Measurements from ENCODE around the gene RSPH3.
"Not testable (repeated sequence)": the region's sequence is repeated elsewhere in the genome, so short reads cannot be mapped to it uniquely, and the experiment has no call there.

The RSPH3 gene, protein sequence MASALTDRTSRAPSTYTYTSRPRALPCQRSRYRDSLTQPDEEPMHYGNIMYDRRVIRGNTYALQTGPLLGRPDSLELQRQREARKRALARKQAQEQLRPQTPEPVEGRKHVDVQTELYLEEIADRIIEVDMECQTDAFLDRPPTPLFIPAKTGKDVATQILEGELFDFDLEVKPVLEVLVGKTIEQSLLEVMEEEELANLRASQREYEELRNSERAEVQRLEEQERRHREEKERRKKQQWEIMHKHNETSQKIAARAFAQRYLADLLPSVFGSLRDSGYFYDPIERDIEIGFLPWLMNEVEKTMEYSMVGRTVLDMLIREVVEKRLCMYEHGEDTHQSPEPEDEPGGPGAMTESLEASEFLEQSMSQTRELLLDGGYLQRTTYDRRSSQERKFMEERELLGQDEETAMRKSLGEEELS

DNA sequence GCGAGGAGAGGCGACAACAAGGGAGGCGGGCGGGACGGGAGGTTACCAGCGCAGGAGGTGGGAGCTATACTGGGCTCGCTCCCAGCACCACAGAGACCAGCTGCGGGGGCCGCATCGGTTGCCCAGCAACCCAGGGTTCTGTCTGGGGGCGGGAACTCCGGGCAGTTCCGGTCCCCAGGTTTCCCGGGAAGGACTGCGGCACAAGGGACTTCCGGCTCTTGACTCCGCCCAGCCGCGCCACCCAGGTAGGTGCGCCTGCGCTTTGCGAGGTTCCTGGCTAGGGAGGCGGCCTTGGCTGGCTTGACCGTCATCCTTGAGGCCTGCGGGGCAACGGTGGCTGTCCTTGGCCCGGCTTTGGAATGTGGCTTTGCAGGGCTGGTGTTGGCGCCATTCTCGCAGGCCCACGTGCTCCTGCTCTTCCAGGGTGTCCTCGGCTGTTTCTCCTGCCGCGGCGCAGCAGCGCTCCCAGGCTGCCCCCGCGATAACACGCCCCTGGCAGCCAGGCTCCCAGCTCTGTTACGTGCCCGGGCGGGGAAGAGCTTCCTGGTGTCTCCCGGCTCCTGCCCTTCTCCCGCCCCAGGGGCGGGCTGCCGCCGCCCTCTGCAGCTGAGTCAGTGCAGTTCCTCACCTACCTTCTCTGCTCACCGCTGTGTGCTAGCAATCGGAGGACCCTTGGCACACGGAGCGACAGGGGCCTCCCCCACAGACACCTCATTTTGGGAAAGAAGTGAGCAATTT lies at the start of gene RSPH3:
TSS of gene RSPH3 (minus strand) at position 537 of the 738 bp plus-strand sequence. CDS start 652 bp downstream, outside the sequence.
- peak; percentile 88 to 92 for DNase-seq

DNA sequence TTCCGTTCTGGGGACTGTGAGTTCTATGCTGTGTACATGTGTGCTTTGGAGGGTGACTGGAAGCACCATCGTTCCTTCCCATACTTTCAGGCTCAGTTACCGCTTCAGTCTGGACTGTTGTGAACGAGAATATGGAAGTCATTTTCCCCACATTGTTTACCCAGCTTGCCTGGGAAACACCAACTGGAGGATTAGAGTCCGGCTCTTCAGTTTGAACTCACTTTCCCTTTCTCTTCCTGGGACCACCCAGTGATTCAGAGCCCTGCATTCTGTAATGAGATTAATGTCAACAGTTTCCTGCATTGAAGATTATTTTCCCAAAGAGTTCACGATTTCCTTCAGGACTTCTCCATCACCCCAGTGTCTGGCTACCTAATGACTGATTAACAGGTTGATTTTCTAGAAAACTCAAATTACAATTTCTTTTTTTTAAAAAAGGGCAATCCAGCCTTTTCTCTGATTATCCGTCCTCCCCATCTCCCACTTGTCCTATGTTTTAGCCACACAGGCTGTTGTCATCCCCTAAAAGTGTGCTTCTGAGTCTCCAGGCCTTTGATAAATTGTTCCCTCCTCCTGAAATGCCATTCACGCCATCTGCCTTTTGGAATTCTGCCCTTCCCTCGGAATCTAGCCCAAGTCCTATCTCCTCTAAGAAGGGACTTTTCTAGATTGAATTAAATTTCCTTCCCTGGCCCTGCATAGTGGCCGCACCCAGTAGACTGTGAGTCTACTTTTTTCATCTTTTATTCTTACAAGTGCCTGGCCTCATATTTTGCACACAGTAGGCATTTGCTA lies 48.1 kb upstream of the RSPH3 start:
- DNase-seq, result no peak

DNA sequence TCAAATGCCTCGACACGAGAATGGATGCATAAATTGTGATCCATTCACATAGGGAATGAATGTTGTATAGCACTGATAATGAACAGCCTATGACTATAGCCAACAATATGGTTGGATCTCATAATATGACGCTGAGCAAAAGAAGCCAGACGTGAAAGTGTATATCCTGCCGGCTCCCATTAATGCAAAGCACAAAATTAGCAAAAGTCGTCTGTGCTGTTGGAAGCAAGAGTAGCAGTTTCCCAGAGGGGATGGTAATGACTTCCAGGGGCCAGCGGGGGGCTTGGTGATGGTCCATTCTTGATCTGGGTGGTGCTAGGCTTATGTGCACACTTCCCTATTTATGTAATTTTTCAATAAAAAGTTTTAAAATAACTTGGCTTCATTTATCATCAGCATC lies 45.8 kb upstream of the RSPH3 start:
- DNase-seq, result no peak

DNA sequence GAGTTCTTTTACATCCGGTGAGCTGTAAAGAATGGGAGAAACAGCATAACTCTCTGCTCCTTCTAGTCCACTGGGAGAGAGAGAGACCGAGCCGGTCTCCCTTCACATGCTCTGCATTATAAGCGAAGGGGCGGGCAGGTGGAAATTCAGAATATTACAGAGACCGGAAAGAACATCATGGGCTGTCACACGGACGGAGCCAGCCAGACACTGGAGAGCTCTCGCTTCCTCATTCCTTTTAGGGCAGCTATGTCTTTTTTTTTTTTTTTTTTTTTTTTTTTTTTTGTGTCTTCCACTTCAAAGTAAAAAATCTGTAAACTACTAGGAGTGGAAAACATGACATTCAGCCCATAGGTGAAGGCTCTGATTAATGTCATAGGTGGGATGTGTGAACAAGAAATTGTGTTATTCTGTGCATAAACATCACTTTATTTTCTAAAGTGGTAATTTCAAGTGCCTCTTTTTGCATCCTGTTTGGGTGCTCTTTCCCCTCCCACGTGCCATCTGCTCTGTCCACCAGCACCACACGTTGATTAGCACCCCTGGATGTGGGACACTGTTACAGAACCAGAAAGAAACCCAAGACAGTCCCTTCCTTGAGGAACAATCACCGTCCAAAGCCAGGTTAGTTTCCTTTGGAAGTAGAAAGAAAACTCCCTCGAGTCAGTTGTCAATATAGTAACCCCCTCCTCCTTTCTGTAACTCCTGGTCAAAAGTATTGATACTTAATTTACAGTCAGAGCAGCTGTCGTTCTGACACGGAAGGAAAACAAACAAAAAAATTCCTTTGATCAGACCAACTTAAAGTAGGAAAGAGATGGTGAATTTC lies 45.1 kb upstream of the RSPH3 start, which contains the start of gene TAGAP:
TSS of gene TAGAP (minus strand) at position 93 of the 829 bp plus-strand sequence. CDS start 845 bp downstream, outside the sequence.
- peak; percentile 85 to 90 for DNase-seq

DNA sequence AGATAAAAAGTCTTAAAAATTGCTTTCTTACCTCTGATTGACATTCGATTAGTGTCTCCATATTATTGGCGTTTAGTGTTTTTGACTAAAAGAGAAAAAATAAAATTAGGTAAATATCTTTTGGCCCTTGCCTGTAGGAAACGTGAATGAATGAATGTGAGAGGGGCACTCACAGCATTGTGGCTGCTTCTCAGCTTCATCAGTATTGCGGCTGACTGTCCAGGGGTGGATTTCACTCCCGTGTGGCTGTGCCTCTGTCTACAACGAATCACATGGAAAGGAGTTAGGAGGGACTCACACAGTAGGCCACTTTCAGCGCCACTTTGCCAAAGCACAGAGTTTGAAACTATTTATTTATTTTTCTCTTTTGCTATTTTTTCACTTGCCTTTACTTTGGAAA lies 43.9 kb upstream of the RSPH3 start:
- DNase-seq, result no peak

DNA sequence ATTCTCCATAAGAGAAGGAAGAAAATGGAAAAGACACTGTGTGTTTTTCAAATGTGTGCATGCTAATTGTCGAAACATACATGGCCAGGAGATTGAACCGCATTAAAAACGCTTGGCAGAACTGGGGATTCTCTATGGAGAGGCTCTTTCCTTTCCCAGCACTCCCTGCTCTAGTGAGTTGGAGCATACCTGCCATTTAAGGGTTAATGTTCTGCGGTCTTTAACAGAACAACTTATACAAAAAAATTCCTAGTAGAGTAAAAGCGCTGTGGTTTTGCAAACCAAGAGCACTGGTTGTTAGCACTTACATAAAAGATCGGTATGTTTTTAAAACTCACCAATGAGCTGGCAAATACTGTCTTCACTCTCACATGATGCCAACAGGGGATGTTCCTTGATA lies 43.2 kb upstream of the RSPH3 start:
- DNase-seq, result no peak

DNA sequence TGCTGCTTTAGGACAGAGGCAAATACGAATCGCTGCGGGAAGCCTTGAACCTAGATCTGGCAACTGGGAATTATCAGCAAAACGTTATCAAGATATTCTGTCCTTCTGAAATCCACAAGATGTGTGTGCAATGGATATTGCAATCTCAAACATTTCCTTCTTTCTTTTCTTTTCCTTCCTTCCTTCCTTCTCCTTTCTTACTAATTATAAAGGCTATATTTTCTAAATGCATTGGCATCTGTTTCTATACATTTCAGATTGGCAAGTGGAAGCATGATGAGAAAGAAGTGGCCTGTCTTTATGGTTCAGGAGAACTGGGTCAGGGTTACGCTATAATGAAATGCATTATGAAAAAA lies 42.8 kb upstream of the RSPH3 start:
- DNase-seq, result no peak

DNA sequence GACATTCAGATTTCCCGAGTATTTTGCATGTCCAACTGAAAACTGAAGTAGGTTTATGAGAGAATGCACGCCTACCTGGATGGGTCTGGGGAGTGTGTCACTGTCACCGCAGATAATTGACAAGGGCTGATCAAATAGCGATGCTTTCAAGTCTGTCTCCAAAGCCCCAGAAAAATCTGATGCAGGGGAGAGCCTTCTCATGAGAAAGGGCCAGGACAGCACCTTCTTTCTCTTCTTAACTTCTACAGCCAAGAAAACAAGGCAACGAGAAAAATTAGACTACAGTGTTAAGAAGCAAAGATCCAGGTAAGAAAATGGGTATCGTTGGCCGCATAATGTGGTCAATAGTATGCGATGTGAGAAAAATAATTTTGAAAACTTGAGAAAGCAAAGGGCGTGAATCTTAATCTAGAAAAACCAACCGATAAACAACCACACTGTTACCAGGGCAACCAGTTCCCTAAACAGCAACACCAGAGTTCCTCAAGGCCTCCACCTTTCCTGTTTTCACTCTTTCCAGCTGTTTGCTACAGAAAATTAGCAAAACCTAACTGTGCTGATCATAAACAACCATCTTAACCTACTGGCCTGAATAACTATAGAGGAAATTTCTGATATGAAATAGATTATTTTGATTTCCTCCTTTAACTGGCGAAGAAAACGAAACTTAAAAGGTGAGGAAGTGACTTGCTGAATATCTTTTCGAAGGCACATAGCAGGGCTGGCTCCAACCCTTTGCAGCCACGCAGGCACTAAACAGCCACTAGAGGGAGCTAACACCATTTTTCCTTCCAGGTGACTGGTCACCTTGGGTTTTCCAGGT lies 42.2 kb upstream of the RSPH3 start:
- peak; percentile 71 to 73 for DNase-seq

DNA sequence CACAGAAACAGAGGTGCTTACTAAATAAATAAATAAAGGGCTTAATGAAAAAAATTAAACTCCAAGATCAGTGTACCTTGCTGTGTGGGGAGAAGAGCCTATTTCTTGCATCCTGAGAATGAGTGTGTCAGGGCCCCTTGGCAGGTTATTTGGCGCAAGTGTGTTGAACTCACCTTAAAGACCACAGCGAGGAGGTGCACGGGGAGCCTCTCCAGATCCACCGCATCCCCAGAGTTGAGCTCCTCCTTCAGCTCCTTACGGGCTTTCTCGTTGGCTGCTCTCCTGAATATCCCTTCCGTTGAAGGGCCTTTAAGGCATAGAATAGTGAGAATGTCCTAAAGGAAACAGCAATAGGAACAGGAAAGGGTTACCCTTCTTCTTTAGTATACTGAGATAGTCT lies 41.2 kb upstream of the RSPH3 start:
- no peak for DNase-seq

DNA sequence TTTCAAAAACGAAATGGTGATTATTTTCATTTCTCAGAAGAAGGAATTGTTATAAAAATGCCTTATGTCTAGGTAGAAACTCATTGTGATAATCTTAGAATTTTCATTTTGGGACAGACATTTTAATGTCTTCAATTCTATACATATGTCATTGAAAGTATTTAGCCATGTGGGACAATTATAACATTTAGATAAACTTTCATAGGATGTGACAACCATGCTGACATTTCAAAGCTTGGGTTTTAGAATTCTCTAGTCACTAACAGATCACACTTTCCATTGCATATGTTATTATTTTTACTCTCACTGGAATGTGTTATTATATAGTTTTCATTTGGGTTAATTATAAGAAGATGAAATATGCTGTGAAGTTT lies 39.9 kb upstream of the RSPH3 start:
- DNase-seq, result no peak

DNA sequence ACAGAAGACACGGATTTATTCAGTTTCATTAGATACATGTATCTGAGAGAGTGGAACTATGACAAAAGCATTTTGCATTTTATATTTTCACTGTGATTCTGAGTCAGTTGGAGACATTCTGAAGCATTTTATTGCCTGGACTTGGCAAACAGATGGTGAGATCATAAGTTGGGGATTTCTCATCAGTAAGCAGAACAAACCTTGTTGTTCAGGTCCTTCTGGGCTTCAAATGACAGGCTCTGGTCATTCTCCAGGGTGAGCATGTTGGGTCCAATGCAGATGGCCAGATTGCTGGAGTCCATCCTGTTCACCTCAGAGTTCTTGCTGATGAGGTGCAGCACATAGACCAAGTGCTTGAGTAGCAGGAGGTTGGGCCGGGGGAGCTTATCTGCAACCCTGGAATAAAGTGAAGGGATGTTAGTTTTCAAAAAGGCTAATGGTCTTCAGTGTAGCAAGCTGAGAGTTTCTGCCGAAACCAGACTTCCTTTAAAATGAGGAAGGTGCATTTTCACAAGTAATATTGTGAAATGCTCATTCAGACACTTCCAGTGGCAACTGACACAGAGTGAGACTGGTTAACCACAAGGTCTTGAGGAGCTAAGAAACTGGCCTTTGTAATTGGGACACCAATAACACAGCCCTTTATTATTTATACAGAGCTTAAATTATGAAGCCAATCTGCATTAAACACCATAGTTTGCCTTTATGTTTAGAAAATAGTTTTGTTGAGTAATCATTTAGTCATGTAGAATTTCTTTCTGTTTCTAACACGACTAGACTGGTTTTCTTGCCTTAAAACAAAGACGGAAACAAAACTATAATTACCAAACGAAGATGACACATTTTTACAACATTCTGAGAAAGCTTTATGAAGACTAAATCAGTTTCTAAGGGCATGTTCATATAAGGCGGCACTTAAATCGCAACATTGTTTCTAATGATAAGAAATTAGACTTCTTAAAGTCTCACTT lies 39.2 kb upstream of the RSPH3 start:
- peak in 1 of 2 donors; percentile 7 for DNase-seq

DNA sequence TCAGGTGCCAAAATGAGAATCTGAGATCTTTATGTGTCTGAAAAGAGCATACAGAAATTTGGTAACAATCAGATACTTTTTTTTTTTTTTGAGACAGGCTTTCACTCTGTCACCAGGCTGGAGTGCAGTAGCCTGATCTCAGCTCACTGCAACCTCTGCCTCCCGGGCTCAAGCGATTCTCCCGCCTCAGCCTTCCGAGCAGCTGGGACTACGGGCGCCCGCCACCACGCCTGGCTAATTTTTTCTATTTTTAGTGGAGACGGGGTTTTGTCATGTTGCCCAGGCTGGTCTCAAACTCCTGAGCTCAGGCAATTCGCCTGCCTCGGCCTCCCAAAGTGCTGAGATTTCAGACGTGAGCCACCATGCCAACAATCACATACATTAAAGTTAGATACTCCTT lies 38.3 kb upstream of the RSPH3 start:
- not testable (repeated sequence) for DNase-seq

DNA sequence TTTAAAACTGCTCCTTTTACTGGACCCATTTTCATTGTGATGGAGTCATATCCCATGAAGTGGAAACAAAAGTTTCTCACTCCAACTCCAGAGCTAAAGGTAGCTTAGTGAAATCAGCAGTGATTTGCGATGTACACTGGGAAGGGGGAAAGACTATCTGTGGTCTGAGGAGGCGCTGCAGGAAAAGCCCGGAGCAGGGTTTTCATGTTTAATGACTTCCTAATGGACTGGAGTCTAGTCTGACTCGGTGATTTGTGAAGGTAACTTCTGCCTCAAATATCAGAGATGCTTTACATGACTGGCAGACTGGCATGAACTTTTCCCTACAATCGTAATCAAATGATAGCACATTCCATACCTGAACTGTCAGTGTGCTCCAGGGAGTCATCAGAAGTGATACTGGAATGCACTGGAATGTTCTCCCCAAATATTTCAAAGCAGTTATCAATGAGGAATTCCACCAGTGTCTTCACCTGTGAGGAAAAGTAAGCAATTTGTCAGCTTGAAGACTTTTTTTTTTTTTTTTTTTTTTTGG lies 37.8 kb upstream of the RSPH3 start:
- no peak for DNase-seq

DNA sequence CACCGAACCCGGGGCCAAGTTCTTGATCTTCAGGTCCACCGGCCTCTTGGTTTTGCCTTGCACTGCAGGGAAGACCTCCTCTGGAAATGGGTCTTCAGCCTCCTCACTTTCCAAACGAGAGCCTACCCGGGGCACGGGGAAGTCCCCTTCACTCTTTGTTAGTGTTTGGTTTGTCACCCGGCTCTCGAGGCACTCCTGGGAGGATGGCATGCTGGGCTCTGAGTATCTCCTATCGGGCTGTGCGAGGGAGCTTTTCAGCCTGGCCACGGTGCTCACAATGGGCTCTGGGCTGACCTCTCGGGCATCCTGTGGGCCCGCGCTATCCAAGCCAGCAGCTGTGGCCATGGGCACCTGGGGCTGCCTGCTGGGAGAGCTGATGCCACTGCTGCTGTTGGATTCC lies 36.7 kb upstream of the RSPH3 start:
- DNase-seq, result no peak

DNA sequence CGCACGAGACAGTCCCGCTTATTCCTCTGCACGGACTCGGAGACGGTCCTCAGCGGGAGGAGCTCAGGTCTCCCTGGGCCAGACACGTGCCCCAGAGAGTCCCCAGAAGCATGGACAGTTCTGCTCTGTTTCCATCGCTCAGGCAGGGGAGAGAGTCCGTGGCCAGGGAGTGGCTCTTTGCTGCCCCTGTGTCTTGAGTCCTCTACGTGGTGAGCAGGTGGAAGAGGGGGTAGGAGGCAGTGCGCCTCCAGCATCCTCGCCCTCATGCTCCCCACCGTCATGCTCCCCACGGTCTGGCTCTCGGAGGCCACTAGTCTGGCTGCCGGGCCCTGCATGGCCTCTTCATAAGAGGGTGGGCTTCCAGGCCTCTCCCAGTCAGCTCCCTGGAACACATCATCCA lies 35.9 kb upstream of the RSPH3 start:
- DNase-seq, result no peak

DNA sequence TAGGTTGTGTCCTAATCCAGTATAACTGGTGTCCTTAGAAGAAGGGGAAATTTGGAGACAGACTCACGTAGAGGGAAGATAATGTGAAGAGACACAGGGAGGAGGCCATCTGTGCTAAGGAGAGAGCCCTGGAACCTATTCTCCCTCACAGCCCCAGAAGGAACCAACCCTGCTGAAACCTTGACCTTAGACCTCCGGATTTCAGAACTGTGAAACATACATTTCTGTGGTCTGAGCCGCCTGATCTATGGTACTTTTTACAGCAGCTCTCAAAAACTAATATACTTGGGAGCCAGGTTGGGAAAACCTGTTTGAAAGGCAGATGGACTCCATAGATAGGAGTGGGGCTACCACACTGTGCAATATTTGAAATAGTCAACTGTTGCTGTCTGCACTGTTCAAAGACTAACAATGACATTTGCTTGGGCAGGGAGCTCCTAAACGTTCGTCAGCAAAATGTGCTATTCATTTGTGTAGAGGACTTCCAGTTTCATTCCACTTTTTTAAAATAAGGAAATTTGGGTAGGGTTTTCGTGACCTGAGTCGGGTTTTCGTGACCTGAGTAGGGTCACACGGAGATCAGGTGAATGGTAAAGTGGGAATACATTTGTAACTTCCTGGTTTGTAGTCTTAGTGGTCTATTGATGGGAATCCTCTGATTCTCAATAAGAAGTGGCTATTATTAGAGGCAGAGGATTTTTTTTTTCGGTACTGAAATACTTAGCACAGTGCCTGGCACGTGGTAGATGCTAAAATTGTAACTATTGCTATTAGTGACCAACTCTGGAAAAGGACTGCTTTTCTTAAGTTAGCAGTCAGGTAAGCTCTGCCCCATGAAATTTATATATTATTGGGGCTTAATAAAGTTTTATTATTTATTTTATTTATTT lies 33.4 kb upstream of the RSPH3 start:
- no peak for DNase-seq

DNA sequence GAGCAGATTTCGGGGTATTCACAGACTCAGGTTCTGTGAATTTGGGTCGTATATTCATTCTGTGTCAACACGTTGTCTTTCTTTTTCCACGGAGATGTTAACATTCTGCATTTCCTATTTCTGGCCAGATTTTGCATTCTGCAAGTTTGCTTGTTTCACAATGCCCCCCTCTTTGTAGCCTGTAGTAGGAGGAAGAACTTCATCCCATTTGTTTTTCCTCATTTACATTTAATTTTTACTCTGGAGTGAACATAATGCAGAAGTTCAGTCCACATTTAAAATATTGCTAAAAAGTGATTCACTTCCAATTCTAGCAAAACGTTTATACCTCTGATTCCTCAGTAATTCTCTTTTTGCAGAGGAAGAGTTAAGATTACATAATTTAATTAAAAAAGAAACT lies 31.8 kb upstream of the RSPH3 start:
- DNase-seq, result no peak

DNA sequence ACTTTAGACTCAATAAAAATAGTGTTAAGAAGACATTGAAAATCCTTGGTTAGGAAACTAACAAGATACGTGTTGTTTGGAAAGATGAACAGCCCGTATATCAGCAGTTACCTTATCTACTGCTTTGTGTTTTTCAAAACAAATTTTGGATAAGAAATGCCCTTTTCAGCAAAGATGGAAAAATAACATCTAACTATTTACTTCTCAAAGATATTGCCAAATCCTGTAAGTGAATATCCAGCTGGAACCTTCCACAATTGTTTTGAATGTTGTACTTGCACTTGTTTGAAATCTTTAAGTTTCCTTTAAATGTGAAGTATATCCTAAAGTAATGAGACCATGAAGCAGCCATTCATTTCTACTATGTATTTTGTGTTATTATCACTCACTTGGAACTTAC lies 30.2 kb upstream of the RSPH3 start:
- DNase-seq, result no peak

DNA sequence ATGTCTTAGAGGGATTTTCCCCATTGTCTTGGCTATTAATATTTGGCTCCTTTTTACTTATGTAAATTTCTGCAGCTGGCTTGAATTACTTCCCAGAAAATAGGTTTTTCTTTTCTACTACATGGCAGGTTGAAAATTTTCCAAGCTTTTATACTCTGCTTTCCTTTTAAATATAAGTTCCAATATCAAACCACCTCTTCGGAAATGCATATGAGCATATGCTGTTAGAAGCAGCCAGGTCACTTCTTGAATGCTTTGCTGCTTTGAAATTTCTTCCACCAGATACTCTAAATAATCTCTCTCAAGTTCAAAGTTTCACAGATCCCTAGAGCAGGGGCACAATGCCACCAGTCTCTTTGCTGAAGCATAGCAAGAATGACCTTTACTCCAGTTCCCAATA lies 25.2 kb upstream of the RSPH3 start:
- DNase-seq, result not testable (repeated sequence)
